ENCODE results near the gene KRT74.

GRCh38 chr12:52539083-52539820 lies 34.4 kb downstream of the KRT74 start:
- TF ChIP-seq CTCF (conservative IDR thresholded peaks at IDR 0.05; ENCODE audit: low read length) (no peak), EZH2phosphoT487 (IDR thresholded peaks at IDR 0.05; ENCODE audit: borderline replicate concordance, low read depth, low read length) (no peak)
